Dendritic cell treated with granulocyte-macrophage colony-stimulating factor and Interleukin-4, amounts not matched to agents 40 ng/mL and 50 ng/mL, for 4 days (primary cell): ENCODE data around the gene CENPK.

Experiments used
- H3K27ac Mint-ChIP-seq: one replicate; pipeline ENCODE4 v1.8.0; 2022; ENCODE audit warnings: mild to moderate bottlenecking, mixed read lengths
- H3K27me3 Mint-ChIP-seq: one replicate; pipeline ENCODE4 v1.8.0; 2022; ENCODE audit warnings: mild to moderate bottlenecking, mixed read lengths
- H3K36me3 Mint-ChIP-seq: one replicate; pipeline ENCODE4 v1.8.0; 2022; ENCODE audit warnings: low read depth, mixed read lengths
- H3K4me1 Mint-ChIP-seq: one replicate; pipeline ENCODE4 v1.8.0; 2022; ENCODE audit warnings: low read depth, mixed read lengths
- H3K4me3 Mint-ChIP-seq: one replicate; pipeline ENCODE4 v1.8.0; 2022; ENCODE audit warnings: mild to moderate bottlenecking, moderate library complexity, mixed read lengths
- H3K9me3 Mint-ChIP-seq: one replicate; pipeline ENCODE4 v1.8.0; 2022; ENCODE audit warnings: mixed read lengths
- intact Hi-C: fragments of 100-400 bp; cut with micrococcal nuclease; formaldehyde crosslinking; loops from one replicate; pipeline ENCODE4 v1.15.0; 2022

CENPK gene

GRCh38 chr5:65482736-65483545 lies 80.0 kb downstream of the CENPK start:
- peak overlapping the region; percentile 78 for H3K27ac Mint-ChIP-seq
- H3K9me3 Mint-ChIP-seq: no peaks in the 10 kb centered on the region
- peaks cover 4% of the 10 kb centered on the region for H3K27me3 Mint-ChIP-seq
- intact Hi-C loops: loop anchor here (1.0 to 10.0 kb wide), 5 partner anchors 268 to 846 kb away; no protein-coding TSS in a partner anchor
- peaks cover 13% of the 10 kb centered on the region for H3K4me1 Mint-ChIP-seq
- no peaks in the 10 kb centered on the region for H3K36me3 Mint-ChIP-seq
- H3K4me3 Mint-ChIP-seq: peak overlapping the region; percentile 86

GRCh38 chr5:65482296-65482735 lies 80.7 kb downstream of the CENPK start:
- Mint-ChIP-seq H3K27me3 (peaks cover 5% of the 10 kb centered on the region), H3K27ac (peak overlapping the region; percentile 78), H3K4me3 (peak overlapping the region; percentile 86), H3K4me1 (peaks cover 13% of the 10 kb centered on the region), H3K36me3 (no peaks in the 10 kb centered on the region), H3K9me3 (no peaks in the 10 kb centered on the region)
- intact Hi-C loops: loop anchor here (2.0 to 10.0 kb wide), 4 partner anchors 268 to 845 kb away; no protein-coding TSS in a partner anchor

- Mint-ChIP-seq H3K4me3 (peak within 1 kb of the TSS; percentile 86), H3K27ac (peak within 1 kb of the TSS; percentile 78), H3K36me3 (no peaks in the 10 kb centered on the region), H3K4me1 (peaks cover 13% of the 10 kb centered on the region), H3K27me3 (peaks cover 5% of the 10 kb centered on the region), H3K9me3 (no peaks in the 10 kb centered on the region)
- intact Hi-C loops: loop anchor here (2.0 to 10.0 kb wide), 4 partner anchors 267 to 844 kb away; no protein-coding TSS in a partner anchor
Measured at GRCh38 chr5:65481635-65482295, 81.2 kb downstream of the CENPK start, which contains the start of gene ADAMTS6. ADAMTS6 (minus strand) TSS chr5:65481920; CDS start chr5:65473673, 8,247 bp downstream.

- Mint-ChIP-seq H3K4me1 (peaks cover 13% of the 10 kb centered on the region), H3K4me3 (peak overlapping the region; percentile 86), H3K27ac (no peak overlapping the region), H3K27me3 (peaks cover 5% of the 10 kb centered on the region), H3K9me3 (no peaks in the 10 kb centered on the region), H3K36me3 (no peaks in the 10 kb centered on the region)
- intact Hi-C loops: loop anchor here (5.0 to 10.0 kb wide), 3 partner anchors 266 to 844 kb away; no protein-coding TSS in a partner anchor
Measured at GRCh38 chr5:65481171-65481581, 81.8 kb downstream of the CENPK start.

- intact Hi-C loops: loop anchor here (5.0 to 10.0 kb wide), 3 partner anchors 266 to 843 kb away; no protein-coding TSS in a partner anchor
- peaks cover 5% of the 10 kb centered on the region for H3K27me3 Mint-ChIP-seq
- peaks cover 13% of the 10 kb centered on the region for H3K4me1 Mint-ChIP-seq
- no peaks in the 10 kb centered on the region for H3K36me3 Mint-ChIP-seq
- H3K9me3 Mint-ChIP-seq: no peaks in the 10 kb centered on the region
- H3K4me3 Mint-ChIP-seq: no peak overlapping the region
- no peak overlapping the region for H3K27ac Mint-ChIP-seq
Measured at GRCh38 chr5:65480306-65480865, 82.6 kb downstream of the CENPK start.

GRCh38 chr5:65479527-65479926 lies 83.4 kb downstream of the CENPK start:
- Mint-ChIP-seq H3K27ac (no peak overlapping the region), H3K4me1 (peaks cover 13% of the 10 kb centered on the region), H3K9me3 (no peaks in the 10 kb centered on the region), H3K36me3 (no peaks in the 10 kb centered on the region), H3K4me3 (no peak overlapping the region), H3K27me3 (peaks cover 5% of the 10 kb centered on the region)
- intact Hi-C loops: no loop called here

- Mint-ChIP-seq H3K36me3 (no peaks in the 10 kb centered on the region), H3K27ac (no peak overlapping the region), H3K9me3 (no peaks in the 10 kb centered on the region), H3K4me3 (no peak overlapping the region), H3K4me1 (peaks cover 13% of the 10 kb centered on the region), H3K27me3 (peaks cover 5% of the 10 kb centered on the region)
- intact Hi-C loops: no loop called here
Measured at GRCh38 chr5:65478336-65478735, 84.6 kb downstream of the CENPK start.

- no peaks in the 10 kb centered on the region for H3K9me3 Mint-ChIP-seq
- H3K36me3 Mint-ChIP-seq: no peaks in the 10 kb centered on the region
- H3K4me3 Mint-ChIP-seq: no peak overlapping the region
- H3K4me1 Mint-ChIP-seq: no peaks in the 10 kb centered on the region
- peaks cover 1% of the 10 kb centered on the region for H3K27me3 Mint-ChIP-seq
- intact Hi-C loops: no loop called here
- no peak overlapping the region for H3K27ac Mint-ChIP-seq
Measured at GRCh38 chr5:65475895-65476294, 87.1 kb downstream of the CENPK start.

- H3K9me3 Mint-ChIP-seq: no peaks in the 10 kb centered on the region
- no peak overlapping the region for H3K27ac Mint-ChIP-seq
- H3K36me3 Mint-ChIP-seq: no peaks in the 10 kb centered on the region
- no peak overlapping the region for H3K4me3 Mint-ChIP-seq
- H3K27me3 Mint-ChIP-seq: peaks cover 1% of the 10 kb centered on the region
- intact Hi-C loops: no loop called here
- H3K4me1 Mint-ChIP-seq: no peaks in the 10 kb centered on the region
Measured at GRCh38 chr5:65475336-65475735, 87.6 kb downstream of the CENPK start.

- Mint-ChIP-seq H3K9me3 (no peaks in the 10 kb centered on the region), H3K4me1 (no peaks in the 10 kb centered on the region), H3K27ac (no peak overlapping the region), H3K27me3 (peaks cover 1% of the 10 kb centered on the region), H3K36me3 (no peaks in the 10 kb centered on the region), H3K4me3 (no peak overlapping the region)
- intact Hi-C loops: no loop called here
Measured at GRCh38 chr5:65474130-65474711, 88.7 kb downstream of the CENPK start.

- Mint-ChIP-seq H3K9me3 (no peaks in the 10 kb centered on the region), H3K36me3 (no peaks in the 10 kb centered on the region), H3K27me3 (no peaks in the 10 kb centered on the region), H3K4me1 (no peaks in the 10 kb centered on the region), H3K27ac (no peak overlapping the region), H3K4me3 (no peak overlapping the region)
- intact Hi-C loops: no loop called here
Measured at GRCh38 chr5:65468633-65469032, 94.3 kb downstream of the CENPK start.
